Hepatocyte (in vitro differentiated cells): ENCODE results near the gene PPP1R14D.

Experiments used
- CTCF ChIP-seq: fragments of 200-600 bp; sonication (generic); IDR thresholded peaks from 2 replicates; pipeline ENCODE4 v1.5.1; 2016; ENCODE audit warnings: antibody characterized with exemption, mild to moderate bottlenecking; ENCODE audit not compliant: poor library complexity
- EZH2 ChIP-seq: fragments of 200-600 bp; sonication (generic); IDR thresholded peaks from 2 replicates; pipeline ENCODE4 v1.6.1; 2016; ENCODE audit warnings: antibody characterized with exemption, mild to moderate bottlenecking, borderline replicate concordance

- TF ChIP-seq CTCF (no peak), EZH2 (no peak)
These were observed 24.8 kb downstream of the PPP1R14D start for GRCh38 chr15:40803688-40804087.
